Measurements from ENCODE around the gene MARCHF2.
A peak's percentile ranks its signal among the peaks of the same experiment; 100 is the strongest.

GRCh38 chr19:8445488-8446001 is 32.4 kb downstream of the MARCHF2 start:
- TF ChIP-seq POLR2A (IDR thresholded peaks at IDR 0.05) (no peak), POLR2AphosphoS5 (IDR thresholded peaks at IDR 0.05) (peak; percentile 19 to 42)
- TF ChIP-seq, protein P1, sequence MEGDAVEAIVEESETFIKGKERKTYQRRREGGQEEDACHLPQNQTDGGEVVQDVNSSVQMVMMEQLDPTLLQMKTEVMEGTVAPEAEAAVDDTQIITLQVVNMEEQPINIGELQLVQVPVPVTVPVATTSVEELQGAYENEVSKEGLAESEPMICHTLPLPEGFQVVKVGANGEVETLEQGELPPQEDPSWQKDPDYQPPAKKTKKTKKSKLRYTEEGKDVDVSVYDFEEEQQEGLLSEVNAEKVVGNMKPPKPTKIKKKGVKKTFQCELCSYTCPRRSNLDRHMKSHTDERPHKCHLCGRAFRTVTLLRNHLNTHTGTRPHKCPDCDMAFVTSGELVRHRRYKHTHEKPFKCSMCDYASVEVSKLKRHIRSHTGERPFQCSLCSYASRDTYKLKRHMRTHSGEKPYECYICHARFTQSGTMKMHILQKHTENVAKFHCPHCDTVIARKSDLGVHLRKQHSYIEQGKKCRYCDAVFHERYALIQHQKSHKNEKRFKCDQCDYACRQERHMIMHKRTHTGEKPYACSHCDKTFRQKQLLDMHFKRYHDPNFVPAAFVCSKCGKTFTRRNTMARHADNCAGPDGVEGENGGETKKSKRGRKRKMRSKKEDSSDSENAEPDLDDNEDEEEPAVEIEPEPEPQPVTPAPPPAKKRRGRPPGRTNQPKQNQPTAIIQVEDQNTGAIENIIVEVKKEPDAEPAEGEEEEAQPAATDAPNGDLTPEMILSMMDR (IDR thresholded peaks at IDR 0.05) = no peak
